GM19238 (cell line): Measurements from ENCODE around the gene MEIS1.

Experiments used
- DNase-seq: peaks from one replicate; pipeline ENCODE4 v3.0.0; 2011; ENCODE audit warnings: low spot score; ENCODE audit not compliant: insufficient read length

MEIS1 gene

GRCh38 chr2:66431846-66432587 lies 2.9 kb upstream of the MEIS1 start:
- DNase-seq = no peak

GRCh38 chr2:66432801-66433694 lies 1.9 kb upstream of the MEIS1 start:
- no peak for DNase-seq

GRCh38 chr2:66433695-66433944 lies 1.3 kb upstream of the MEIS1 start:
- DNase-seq = no peak

GRCh38 chr2:66433945-66434678 lies 813 bp upstream of the MEIS1 start:
- DNase-seq = no peak

- DNase-seq = no peak
These were observed 587 bp downstream of the MEIS1 start for GRCh38 chr2:66435549-66435875.

- DNase-seq = no peak
These were observed 1.0 kb downstream of the MEIS1 start for GRCh38 chr2:66435963-66436362.

- no peak for DNase-seq
These were observed 1.7 kb downstream of the MEIS1 start for GRCh38 chr2:66436581-66437001.

- DNase-seq = no peak
These were observed 2.3 kb downstream of the MEIS1 start for GRCh38 chr2:66437109-66437690.

- no peak for DNase-seq
These were observed 3.0 kb downstream of the MEIS1 start for GRCh38 chr2:66437691-66438497.

GRCh38 chr2:66438498-66438833 lies 3.5 kb downstream of the MEIS1 start:
- DNase-seq = no peak

GRCh38 chr2:66438891-66439811 lies 4.2 kb downstream of the MEIS1 start:
- no peak for DNase-seq

GRCh38 chr2:66439812-66440542 lies 5.1 kb downstream of the MEIS1 start:
- no peak for DNase-seq

- DNase-seq = no peak
These were observed 6.0 kb downstream of the MEIS1 start for GRCh38 chr2:66440708-66441497.

- DNase-seq = no peak
These were observed 6.8 kb downstream of the MEIS1 start for GRCh38 chr2:66441581-66442320.

GRCh38 chr2:66442516-66443185 lies 7.7 kb downstream of the MEIS1 start:
- DNase-seq = no peak

- DNase-seq = no peak
These were observed 8.5 kb downstream of the MEIS1 start for GRCh38 chr2:66443186-66443978.
